A673 (cell line): Measurements from ENCODE around the gene TNFRSF13B. TPM values are rescaled to one million over a fixed set of nuclear protein-coding genes. Genes with fewer than 3 reads are reported as not detected.
"Not testable (repeated sequence)": the region's sequence is repeated elsewhere in the genome, so short reads cannot be mapped to it uniquely, and the experiment has no call there.

Experiments
- BruUV-seq: library from RNA; stranded (reverse); fragments of 400-500 nt; replicated peaks from 2 replicates; lab custom pipeline; 2021; lab: Mats Ljungman, UMichigan
- CTCF ChIA-PET: fragments of 300-600 bp; sonication (Branson Sonifier 250); formaldehyde crosslinking; loops from one replicate; lab custom pipeline; 2022; ENCODE audit warnings: antibody characterized with exemption; lab: Charles Lee
- POLR2A ChIA-PET: fragments of 300-600 bp; sonication (Branson Sonifier 250); formaldehyde crosslinking; loops from one replicate; lab custom pipeline; 2022; ENCODE audit warnings: antibody characterized with exemption; ENCODE audit not compliant: low non-redundant PET; lab: Charles Lee
- DNase-seq: peaks from one replicate; pipeline ENCODE4 v3.0.0-alpha.2; 2015; ENCODE audit warnings: low spot score
- H3K27ac ChIP-seq: fragments of 200-600 bp; sonication (generic); 2 replicates; pipeline ENCODE4 v1.5.1; 2016; ENCODE audit warnings: mixed run types, low read depth, mild to moderate bottlenecking, mixed read lengths, antibody characterized with exemption, low read length; ENCODE audit not compliant: poor library complexity, severe bottlenecking
- H3K27me3 ChIP-seq: fragments of 200-600 bp; sonication (generic); replicated peaks from 2 replicates; pipeline ENCODE4 v1.6.1; 2017; ENCODE audit warnings: mixed run types, low read depth, mild to moderate bottlenecking, mixed read lengths, antibody characterized with exemption, low read length; ENCODE audit not compliant: insufficient read depth, poor library complexity
- H3K36me3 ChIP-seq: fragments of 200-600 bp; sonication (generic); 2 replicates; pipeline ENCODE4 v1.6.1; 2016; ENCODE audit warnings: mixed run types, mild to moderate bottlenecking, mixed read lengths, antibody characterized with exemption, low read length; ENCODE audit not compliant: insufficient read depth, poor library complexity, severe bottlenecking
- H3K4me1 ChIP-seq: fragments of 200-600 bp; sonication (generic); 2 replicates; pipeline ENCODE4 v1.6.1; 2017; ENCODE audit warnings: mixed run types, mild to moderate bottlenecking, mixed read lengths, antibody characterized with exemption, low read length; ENCODE audit not compliant: insufficient read depth, poor library complexity, severe bottlenecking
- H3K4me3 ChIP-seq: fragments of 200-600 bp; sonication (generic); 2 replicates; pipeline ENCODE4 v1.5.1; 2016; ENCODE audit warnings: low read depth, mixed run types, mild to moderate bottlenecking, mixed read lengths, low read length; ENCODE audit not compliant: poor library complexity, severe bottlenecking
- H3K9me3 ChIP-seq: fragments of 200-600 bp; sonication (generic); 2 replicates; pipeline ENCODE4 v1.6.1; 2016; ENCODE audit warnings: mixed run types, low read depth, mild to moderate bottlenecking, mixed read lengths, antibody characterized with exemption, low read length; ENCODE audit not compliant: poor library complexity, severe bottlenecking
- EZH2 ChIP-seq: fragments of 200-600 bp; sonication (generic); IDR thresholded peaks from 2 replicates; pipeline ENCODE4 v1.6.1; 2017; ENCODE audit warnings: borderline replicate concordance, low read depth, mild to moderate bottlenecking, mixed read lengths, antibody characterized with exemption, low read length; ENCODE audit not compliant: poor library complexity, severe bottlenecking
- intact Hi-C: fragments of 100-400 bp; cut with micrococcal nuclease; formaldehyde crosslinking; loops from one replicate; pipeline ENCODE4 v1.10.0; 2022; ENCODE audit not compliant: unreplicated experiment
- total RNA-seq: library from RNA; stranded (reverse); gene quantifications from 2 replicates; pipeline ENCODE4 v1.2.3, GENCODE V29; 2021
- TF ChIP-seq, protein P1 (sequence below): fragments of 300-800, 200-600 bp; sonication (generic); conservative IDR thresholded peaks from 2 replicates; pipeline ENCODE4 v1.5.1; 2017; ENCODE audit warnings: low read depth, mild to moderate bottlenecking, antibody characterized with exemption, low read length, moderate library complexity, mixed read lengths

TNFRSF13B gene
- total RNA-seq, 1 experiment from 2014 or later: not detected

DNA sequence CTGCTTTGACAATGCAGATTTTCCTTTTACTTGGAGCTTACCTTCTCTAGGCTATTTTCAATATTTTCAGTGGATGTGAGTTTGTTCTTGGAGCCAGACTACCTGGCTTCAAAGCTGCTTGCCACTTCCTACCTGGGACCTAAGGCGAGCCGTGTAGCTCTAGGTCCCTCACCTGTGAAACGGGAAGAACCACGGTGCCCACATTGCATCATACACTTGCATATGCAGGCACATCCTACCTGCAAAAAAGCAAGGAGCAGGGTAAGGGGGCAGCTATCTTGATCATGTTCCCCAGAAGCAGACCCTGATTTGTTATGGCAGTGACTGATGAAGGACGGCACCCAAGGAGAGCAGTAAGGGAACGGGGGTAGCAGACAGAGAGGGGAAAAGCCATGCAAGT lies 43.3 kb upstream of the TNFRSF13B start:
- Histone ChIP-seq H3K4me3 (no peak overlapping the region), H3K36me3 (no peaks in the 10 kb centered on the region), H3K4me1 (peaks cover 10% of the 10 kb centered on the region), H3K27ac (no peak overlapping the region), H3K27me3 (no peaks in the 10 kb centered on the region), H3K9me3 (no peaks in the 10 kb centered on the region)
- no peak for DNase-seq
- TF ChIP-seq EZH2: no peak
- TF ChIP-seq, protein P1, sequence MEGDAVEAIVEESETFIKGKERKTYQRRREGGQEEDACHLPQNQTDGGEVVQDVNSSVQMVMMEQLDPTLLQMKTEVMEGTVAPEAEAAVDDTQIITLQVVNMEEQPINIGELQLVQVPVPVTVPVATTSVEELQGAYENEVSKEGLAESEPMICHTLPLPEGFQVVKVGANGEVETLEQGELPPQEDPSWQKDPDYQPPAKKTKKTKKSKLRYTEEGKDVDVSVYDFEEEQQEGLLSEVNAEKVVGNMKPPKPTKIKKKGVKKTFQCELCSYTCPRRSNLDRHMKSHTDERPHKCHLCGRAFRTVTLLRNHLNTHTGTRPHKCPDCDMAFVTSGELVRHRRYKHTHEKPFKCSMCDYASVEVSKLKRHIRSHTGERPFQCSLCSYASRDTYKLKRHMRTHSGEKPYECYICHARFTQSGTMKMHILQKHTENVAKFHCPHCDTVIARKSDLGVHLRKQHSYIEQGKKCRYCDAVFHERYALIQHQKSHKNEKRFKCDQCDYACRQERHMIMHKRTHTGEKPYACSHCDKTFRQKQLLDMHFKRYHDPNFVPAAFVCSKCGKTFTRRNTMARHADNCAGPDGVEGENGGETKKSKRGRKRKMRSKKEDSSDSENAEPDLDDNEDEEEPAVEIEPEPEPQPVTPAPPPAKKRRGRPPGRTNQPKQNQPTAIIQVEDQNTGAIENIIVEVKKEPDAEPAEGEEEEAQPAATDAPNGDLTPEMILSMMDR: no peak
- intact Hi-C loops: no loop called here
- BruUV-seq: no TSS peak
- ChIA-PET POLR2A (no interaction called here), CTCF (interaction anchor here (0.6 kb wide), 1 partner anchor 13 kb away, joined by 5 read pairs; no protein-coding TSS in a partner anchor)

GRCh38 chr17:17014748-17015124 lies 42.8 kb upstream of the TNFRSF13B start:
- DNase-seq, H3K4me3 ChIP-seq, BruUV-seq, POLR2A ChIA-PET, H3K27ac ChIP-seq, H3K9me3 ChIP-seq, H3K27me3 ChIP-seq, H3K36me3 ChIP-seq, intact Hi-C loops: not testable (repeated sequence)
- CTCF ChIA-PET: interaction anchor here (0.6 kb wide), 1 partner anchor 12 kb away, joined by 5 read pairs; no protein-coding TSS in a partner anchor
- H3K4me1 ChIP-seq: peaks cover 13% of the 10 kb centered on the region

- not testable (repeated sequence) for H3K27ac ChIP-seq
Measured at GRCh38 chr17:17013828-17014747, 42.2 kb upstream of the TNFRSF13B start.

DNA sequence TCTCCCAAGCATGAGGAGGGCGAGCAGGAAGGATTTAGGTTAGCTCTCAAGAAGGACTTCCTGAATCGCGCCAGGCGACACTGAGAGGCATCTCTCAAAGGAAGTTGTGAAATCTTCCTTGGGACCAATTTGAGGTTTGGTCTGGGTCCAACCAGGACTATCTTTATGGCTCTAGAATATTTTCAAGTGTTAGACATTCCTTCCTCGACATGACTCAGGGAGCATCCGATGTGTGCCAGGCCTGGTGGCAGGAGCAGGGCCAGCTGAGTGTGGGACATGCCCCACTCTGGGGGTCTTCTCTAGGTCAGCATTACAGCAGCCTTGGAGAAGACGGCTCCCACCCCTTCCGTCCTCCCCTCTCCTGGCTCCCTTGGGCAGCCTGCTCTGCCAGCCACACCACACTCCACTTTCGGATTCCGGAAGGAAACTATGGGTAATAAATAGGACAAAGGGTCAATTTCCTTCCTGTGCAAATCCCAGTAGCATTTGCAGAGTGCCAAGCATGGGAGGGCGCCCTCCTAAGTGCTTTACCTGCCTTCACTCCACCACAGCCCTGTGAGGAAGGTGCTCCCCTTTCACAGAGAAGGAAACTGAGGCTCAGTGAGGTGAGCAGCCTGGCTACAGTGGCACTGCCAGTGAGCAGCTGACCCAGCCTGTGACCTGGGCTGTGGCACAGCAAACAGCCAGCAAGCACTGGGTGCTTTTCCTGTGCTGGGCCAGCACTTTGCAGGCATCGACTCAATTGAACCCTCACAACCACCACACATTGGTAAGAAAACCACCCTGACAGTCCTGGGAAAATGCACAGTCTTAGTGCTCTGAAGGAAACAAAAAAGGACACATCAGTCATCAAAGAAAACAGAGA lies 39.4 kb upstream of the TNFRSF13B start:
- H3K27me3 ChIP-seq, H3K9me3 ChIP-seq, H3K36me3 ChIP-seq, H3K27ac ChIP-seq, BruUV-seq, H3K4me3 ChIP-seq, POLR2A ChIA-PET, intact Hi-C loops, CTCF ChIA-PET: not testable (repeated sequence)
- DNase-seq: peak; percentile 93
- peaks cover 20% of the 10 kb centered on the region for H3K4me1 ChIP-seq

More at GRCh38 chr17:17013828-17014747, 42.2 kb upstream of the TNFRSF13B start:
- H3K4me1 ChIP-seq: peaks cover 20% of the 10 kb centered on the region
- DNase-seq, intact Hi-C loops, H3K27me3 ChIP-seq, H3K36me3 ChIP-seq, POLR2A ChIA-PET, BruUV-seq, H3K4me3 ChIP-seq, H3K9me3 ChIP-seq, CTCF ChIA-PET: not testable (repeated sequence)

DNA sequence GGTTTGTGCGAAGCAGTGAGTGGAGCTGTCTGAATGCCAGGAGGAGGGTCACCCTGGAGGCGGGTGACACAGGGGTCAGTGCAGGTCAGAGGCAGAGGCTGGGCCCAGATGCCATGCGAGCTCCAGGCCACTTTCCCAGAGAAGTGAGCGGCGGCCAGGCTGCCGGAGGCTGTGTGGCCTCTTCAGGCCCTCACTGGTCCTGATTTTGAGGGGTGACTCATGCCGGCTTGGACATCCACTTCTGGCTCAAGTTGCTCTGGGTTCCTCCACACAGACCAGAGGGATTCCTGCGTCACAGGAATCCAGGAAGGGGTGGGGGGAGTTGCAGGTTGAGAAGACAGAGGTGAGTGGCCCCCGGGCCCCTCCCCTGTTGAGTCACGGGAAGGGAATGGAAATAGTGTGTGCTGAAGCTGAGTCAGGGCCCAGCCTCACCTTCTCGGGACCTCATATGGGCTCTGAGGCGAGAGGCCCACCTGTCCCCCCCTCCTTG lies 38.7 kb upstream of the TNFRSF13B start:
- not testable (repeated sequence) for H3K27ac ChIP-seq

DNA sequence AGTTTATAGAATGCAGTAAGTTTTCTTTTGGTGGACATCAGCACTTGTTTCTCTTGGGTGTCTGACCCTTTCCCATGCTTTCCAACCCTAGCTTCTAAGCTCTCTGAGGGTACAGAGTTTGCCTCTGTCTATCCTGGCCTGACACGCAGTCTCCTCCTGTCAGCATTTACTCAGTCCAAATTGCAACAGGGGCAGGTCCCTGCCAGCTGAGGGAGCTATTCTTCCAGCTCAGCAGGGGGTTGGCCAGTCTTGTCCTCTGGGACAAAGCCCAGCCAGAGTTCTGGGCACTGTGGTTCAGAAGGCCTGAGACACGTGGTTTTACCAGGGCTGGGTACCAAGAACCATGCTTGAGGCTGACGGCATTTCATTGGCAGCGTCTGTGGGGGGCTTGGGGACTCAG lies 38.1 kb upstream of the TNFRSF13B start:
- intact Hi-C loops, H3K27ac ChIP-seq, CTCF ChIA-PET, H3K4me3 ChIP-seq, BruUV-seq, DNase-seq, H3K9me3 ChIP-seq, H3K36me3 ChIP-seq, H3K27me3 ChIP-seq: not testable (repeated sequence)
- POLR2A ChIA-PET: interaction anchor here (0.7 kb wide), 1 partner anchor 32 kb away, joined by 3 read pairs; no protein-coding TSS in a partner anchor
- H3K4me1 ChIP-seq: peaks cover 14% of the 10 kb centered on the region

More for the DNA sequence above, 38.7 kb upstream of the TNFRSF13B start:
- intact Hi-C loops, BruUV-seq, H3K27me3 ChIP-seq, H3K9me3 ChIP-seq, CTCF ChIA-PET, DNase-seq, H3K36me3 ChIP-seq, H3K4me3 ChIP-seq: not testable (repeated sequence)
- H3K4me1 ChIP-seq: peaks cover 18% of the 10 kb centered on the region
- POLR2A ChIA-PET: interaction anchor here (0.7 kb wide), 1 partner anchor 33 kb away, joined by 3 read pairs; no protein-coding TSS in a partner anchor
